22Rv1 (cell line): ENCODE measurements around the gene NFATC1.

ENCODE experiments used
- H3K27ac ChIP-seq: fragments of 450-650 bp; 2 replicates; pipeline ENCODE4 v1.5.1; 2017
- CTCF ChIP-seq: fragments of 450-650 bp; IDR thresholded peaks from 2 replicates; pipeline ENCODE4 v1.5.1; 2017; ENCODE audit warnings: mild to moderate bottlenecking
- ZFX ChIP-seq: fragments of 450-650 bp; IDR thresholded peaks from 2 replicates; pipeline ENCODE4 v1.6.1; 2017; ENCODE audit warnings: antibody characterized with exemption, borderline replicate concordance

The NFATC1 gene

GRCh38 chr18:79571211-79572092 lies 175.7 kb downstream of the NFATC1 start:
- TF ChIP-seq CTCF (no peak), ZFX (no peak)
- no peak overlapping the region for H3K27ac ChIP-seq

DNA sequence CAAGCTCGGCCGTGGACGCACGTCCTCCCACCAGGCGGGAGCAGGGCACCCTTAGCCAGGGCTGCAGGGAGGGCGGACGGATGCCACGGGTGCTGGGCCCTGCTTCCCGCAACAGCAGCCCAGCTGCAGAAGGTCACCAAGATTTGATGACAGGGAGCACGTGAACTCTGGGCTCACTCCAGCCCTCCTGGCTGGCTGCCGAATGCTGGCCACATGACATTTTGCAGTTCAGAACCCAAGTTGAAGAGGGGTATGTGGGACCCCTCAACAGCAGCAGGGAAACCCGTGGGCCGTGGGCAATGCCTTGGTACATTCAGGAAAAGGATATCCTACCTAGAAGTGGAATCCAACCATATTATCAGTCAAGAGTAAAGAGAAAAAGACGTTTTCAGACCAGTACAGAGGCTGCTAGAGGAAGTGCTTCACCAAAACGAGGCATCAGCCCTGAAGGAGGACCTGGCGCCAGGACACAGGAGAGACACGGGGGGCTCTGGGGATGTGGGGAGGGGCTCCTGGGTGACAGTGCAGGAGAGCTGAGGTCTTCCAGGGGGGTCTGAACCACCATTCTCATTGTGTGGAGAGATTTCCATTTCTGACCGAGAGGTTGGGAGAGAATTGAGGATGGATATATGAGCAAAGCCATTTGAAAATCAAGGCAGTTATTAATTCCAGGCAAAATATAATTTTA lies 176.5 kb downstream of the NFATC1 start:
- no peak overlapping the region for H3K27ac ChIP-seq
- TF ChIP-seq CTCF: no peak
- TF ChIP-seq ZFX: no peak

GRCh38 chr18:79572848-79573451 lies 177.2 kb downstream of the NFATC1 start:
- H3K27ac ChIP-seq: no peak overlapping the region
- TF ChIP-seq ZFX: no peak
- TF ChIP-seq CTCF: no peak

DNA sequence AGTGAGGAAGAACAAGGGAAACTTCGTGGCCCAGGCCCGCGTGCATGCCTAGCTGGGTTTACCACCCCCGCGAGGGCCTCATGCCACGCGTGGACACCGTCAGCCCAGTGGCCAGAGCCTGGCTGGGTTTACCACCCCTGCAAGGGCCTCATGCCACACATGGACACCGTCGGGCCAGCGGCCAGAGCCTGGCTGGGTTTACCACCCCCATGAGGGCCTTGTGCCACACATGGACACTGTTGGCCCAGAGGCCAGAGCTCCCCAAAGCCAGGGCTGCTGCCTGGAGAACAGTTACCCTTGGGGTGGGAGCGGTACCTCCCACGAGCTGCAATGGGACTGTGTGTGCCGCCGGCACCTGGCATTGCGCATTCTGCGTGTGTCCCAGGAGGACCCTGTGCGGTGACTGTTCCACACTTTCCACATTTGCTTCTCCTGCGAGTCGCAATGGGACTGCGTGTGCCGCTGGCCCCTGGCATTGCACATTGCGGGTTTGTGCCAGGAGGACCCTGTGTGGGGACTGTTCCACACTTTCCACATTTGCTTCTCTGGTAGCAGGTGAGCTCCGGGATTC lies 178.3 kb downstream of the NFATC1 start:
- no peak for TF ChIP-seq CTCF
- TF ChIP-seq ZFX: no peak

DNA sequence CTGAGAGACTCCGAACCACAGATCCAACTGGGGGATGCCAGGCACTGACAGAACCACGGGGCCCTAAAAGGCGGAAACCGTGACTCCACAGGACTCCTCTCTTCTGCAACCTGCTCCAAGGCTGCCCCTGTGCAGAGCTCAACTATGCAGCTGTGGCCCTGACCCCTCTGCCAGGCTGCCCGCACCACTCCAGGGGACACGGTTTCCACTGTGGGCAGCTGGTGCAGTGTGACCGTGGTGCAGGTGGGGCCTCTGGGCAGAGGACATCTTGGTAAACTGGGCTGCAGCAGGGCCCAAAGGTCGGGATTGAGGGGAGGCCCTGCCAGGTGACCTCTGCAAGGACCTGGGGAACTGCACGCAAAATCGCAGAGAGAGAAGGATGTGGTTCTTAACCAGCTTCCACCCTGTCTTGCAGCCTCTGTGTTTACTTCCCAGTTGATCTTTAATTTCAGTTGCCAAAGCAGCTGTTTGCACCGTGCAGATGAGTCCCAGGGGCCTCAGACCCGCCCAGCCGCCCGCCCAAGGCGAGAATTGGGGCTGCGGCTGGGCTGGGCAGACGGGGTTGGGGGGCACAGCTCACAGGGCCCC lies 179.3 kb downstream of the NFATC1 start:
- no peak for TF ChIP-seq CTCF
- no peak for TF ChIP-seq ZFX
- no peak overlapping the region for H3K27ac ChIP-seq

More for the DNA sequence above, 178.3 kb downstream of the NFATC1 start:
- no peak overlapping the region for H3K27ac ChIP-seq

GRCh38 chr18:79575891-79576685 lies 180.4 kb downstream of the NFATC1 start:
- H3K27ac ChIP-seq: no peak overlapping the region
- TF ChIP-seq ZFX: no peak
- TF ChIP-seq CTCF: no peak
